K562 (cell line): ENCODE results near the gene PTPRG. TPM values are rescaled to one million over a fixed set of nuclear protein-coding genes. Genes with fewer than 3 reads are reported as not detected.
A peak's percentile ranks its signal among the peaks of the same experiment; 100 is the strongest.

ENCODE experiments used
- ATAC-seq: fragments of 200-7000 bp; cut with Tn5 transposase; 3 replicates; pipeline ENCODE4 v1.9.1; 2020; ENCODE audit warnings: moderate library complexity
- BruUV-seq: library from RNA; stranded (reverse); fragments of 400-500 nt; replicated peaks from 2 replicates; lab custom pipeline; 2021; lab: Mats Ljungman, UMichigan
- CTCF ChIA-PET: fragments of 300-600 bp; formaldehyde crosslinking; extraction: SDS; loops from one replicate; lab custom pipeline; 2021; ENCODE audit warnings: low intra/inter-chr PET ratio; lab: Yijun Ruan, JAX
- POLR2A ChIA-PET: fragments of 300-600, 350-650 bp; sonication (Branson Sonifier 250); formaldehyde crosslinking; extraction: SDS; loops from one replicate; lab custom pipeline; 2021; ENCODE audit warnings: antibody characterized with exemption, inconsistent platforms; lab: Yijun Ruan, JAX
- DNase-seq, 4 experiments: peaks; one replicate each; pipeline versions ENCODE4 v3.0.0 to v3.0.0-alpha.2; 2011 to 2018; ENCODE audit warnings: low spot score in 3 of 4, mixed read lengths in 3 of 4; ENCODE audit errors: extremely low read depth in 1 of 4
- FAIRE-seq: peaks from 2 replicates; lab custom pipeline; 2011; peaks lifted over from hg19 to GRCh38; lab: Jason Lieb, UNC
- H2AFZ ChIP-seq: 2 replicates; pipeline ENCODE4 v1.6.0; 2011; ENCODE audit warnings: low read depth, low read length, control low read depth, inconsistent platforms
- H3K27ac ChIP-seq: fragments of 200-600 bp; 3 replicates; pipeline ENCODE4 v1.8.0; 2011; ENCODE audit warnings: low read depth, mild to moderate bottlenecking, control low read depth, inconsistent platforms, low read length, moderate library complexity, mixed read lengths; ENCODE audit errors: extremely low read depth
- H3K27me3 ChIP-seq, 2 experiments: fragments of 300-600 bp in 1 of 2; 2 replicates in 1 of 2; 3 replicates in 1 of 2; pipeline versions ENCODE4 v1.6.0 to v1.8.0; 2011; ENCODE audit warnings: inconsistent platforms in 2 of 2, low read length in 2 of 2, mild to moderate bottlenecking in 1 of 2, mixed read lengths in 1 of 2, moderate library complexity in 1 of 2; ENCODE audit not compliant: control insufficient read depth in 2 of 2, insufficient read depth in 2 of 2
- H3K36me3 ChIP-seq: fragments of 300-600 bp; 3 replicates; pipeline ENCODE4 v1.8.0; 2011; ENCODE audit warnings: mild to moderate bottlenecking, low read length, inconsistent platforms; ENCODE audit not compliant: control insufficient read depth, insufficient read depth
- H3K4me1 ChIP-seq, 2 experiments: fragments of 200-600 bp in 1 of 2; replicated peaks in 1 of 2; 2 replicates in 1 of 2; 3 replicates in 1 of 2; pipeline versions ENCODE4 v1.5.1 to v1.8.0; 2011; ENCODE audit warnings: inconsistent platforms in 2 of 2, low read length in 2 of 2, mild to moderate bottlenecking in 1 of 2, mixed read lengths in 1 of 2, moderate library complexity in 1 of 2; ENCODE audit not compliant: control insufficient read depth in 2 of 2, insufficient read depth in 2 of 2
- H3K4me2 ChIP-seq: 2 replicates; pipeline ENCODE4 v1.6.1; 2011; ENCODE audit warnings: low read length, control low read depth, inconsistent platforms, mixed read lengths; ENCODE audit not compliant: insufficient read depth
- H3K4me3 ChIP-seq: fragments of 200-600 bp; sonication (generic), shearing (Covaris generic); 2 replicates; pipeline ENCODE4 v1.5.1; 2016; ENCODE audit warnings: control low read depth, inconsistent platforms
- H3K79me2 ChIP-seq: fragments of 200-600 bp; 3 replicates; pipeline ENCODE4 v1.8.0; 2011; ENCODE audit warnings: low read length, inconsistent platforms; ENCODE audit not compliant: control insufficient read depth, insufficient read depth
- H3K9ac ChIP-seq, 2 experiments: 2 replicates each; pipeline versions ENCODE4 v1.6.0 to v1.6.1; 2011; ENCODE audit warnings: low read depth in 2 of 2, low read length in 2 of 2, control low read depth in 1 of 2, inconsistent platforms in 1 of 2, mild to moderate bottlenecking in 1 of 2, mixed read lengths in 1 of 2; ENCODE audit not compliant: insufficient read depth in 1 of 2
- H3K9me1 ChIP-seq: one replicate; pipeline ENCODE4 v1.6.0; 2011; ENCODE audit warnings: inconsistent platforms, mild to moderate bottlenecking, low read length, moderate library complexity; ENCODE audit not compliant: control insufficient read depth, insufficient read depth
- H3K9me3 ChIP-seq: replicated peaks from 2 replicates; pipeline ENCODE4 v1.5.1; 2011; ENCODE audit warnings: low read depth, low read length, inconsistent platforms; ENCODE audit not compliant: control insufficient read depth, insufficient read depth
- H4K20me1 ChIP-seq: replicated peaks from 2 replicates; pipeline ENCODE4 v1.6.1; 2011; ENCODE audit warnings: low read length, inconsistent platforms, mixed read lengths; ENCODE audit not compliant: control insufficient read depth, insufficient read depth
- ATF7 ChIP-seq: fragments of 450-650 bp; IDR thresholded peaks from 2 replicates; pipeline ENCODE4 v1.7.1; 2014; ENCODE audit warnings: mild to moderate bottlenecking, moderate library complexity
- CREBBP ChIP-seq: IDR thresholded peaks from one replicate; pipeline ENCODE4 v1.6.1; 2012; ENCODE audit warnings: low read depth, mild to moderate bottlenecking, control low read depth, inconsistent platforms, low read length
- JUND ChIP-seq, 2 experiments: IDR thresholded peaks; 2 replicates in 1 of 2; 3 replicates in 1 of 2; pipeline ENCODE4 v1.6.1; 2011; ENCODE audit warnings: borderline replicate concordance in 2 of 2, low read depth in 2 of 2, low read length in 2 of 2, improper control_type of control experiment in 1 of 2, missing biosample characterization in 1 of 2, missing genetic modification characterization in 1 of 2, missing genetic modification reagents in 1 of 2
- NR1H2 ChIP-seq: sonication (generic); formaldehyde crosslinking; IDR thresholded peaks from 2 replicates; pipeline ENCODE4 v1.4.0; 2020; ENCODE audit warnings: mild to moderate bottlenecking, missing genetic modification reagents
- NR3C1 ChIP-seq: sonication (generic); formaldehyde crosslinking; IDR thresholded peaks from 2 replicates; pipeline ENCODE4 v1.8.1; 2022; ENCODE audit warnings: missing genetic modification reagents
- PURB ChIP-seq: sonication (generic); formaldehyde crosslinking; IDR thresholded peaks from 2 replicates; pipeline ENCODE4 v1.9.0; 2021; ENCODE audit warnings: low read depth, mild to moderate bottlenecking, missing genetic modification reagents
- WGBS: fragments of 100-300 bp; shearing (Covaris generic); methylation state at CpG from one replicate; pipeline ENCODE4 v1.1.6; 2016; ENCODE audit warnings: low coverage, mixed read lengths; ENCODE audit not compliant: insufficient coverage; ENCODE audit errors: missing lambda C conversion rate; 5-methylcytosine and 5-hydroxymethylcytosine counted together
- in situ Hi-C: fragments of 300-500 bp; cut with MboI; formaldehyde crosslinking; loops from 4 replicates; pipeline ENCODE4 v1.15.0; 2018; ENCODE audit warnings: inconsistent platforms, mixed read lengths
- intact Hi-C: fragments of 100-400 bp; cut with micrococcal nuclease; formaldehyde crosslinking; loops from 2 replicates; pipeline ENCODE4 v1.14.2; 2022
- polyA plus RNA-seq, 8 experiments: library from polyadenylated mRNA; depleted of rRNA in 4 of 8; stranded (reverse) in 5 of 8; unstranded in 3 of 8; fragments of >200 nt; fragmentation: Nextera tagmentation in 2 of 8; fragmentation: Illumina TruSeq in 1 of 8; extraction: Ambion mirVana in 2 of 8; extraction: Trizol in 1 of 8; gene quantifications; 2 replicates each; pipeline versions ENCODE4 v1.2.1 to v1.2.3, GENCODE V29; 2011 to 2014; ENCODE audit warnings: inconsistent platforms in 1 of 8, missing spikeins in 1 of 8
- total RNA-seq, 7 experiments: library from RNA; depleted of rRNA in 6 of 7; stranded (reverse); fragments of >200 nt in 6 of 7; fragmentation: Illumina TruSeq in 2 of 7; extraction: Trizol in 2 of 7; gene quantifications; 2 replicates each; pipeline versions ENCODE4 v1.2.1 to v1.2.3, GENCODE V29; 2011 to 2021; ENCODE audit warnings: low replicate concordance in 1 of 7
- TF ChIP-seq, protein P1 (sequence below): fragments of 250-450 bp; sonication (Bioruptor Pico); IDR thresholded peaks from 2 replicates; pipeline ENCODE4 v1.8.0; 2022; ENCODE audit warnings: inconsistent platforms
- TF ChIP-seq, protein P2 (sequence below): fragments of 250-450 bp; sonication (Bioruptor Pico); IDR thresholded peaks from 2 replicates; pipeline ENCODE4 v1.5.0; 2021; ENCODE audit warnings: mild to moderate bottlenecking, borderline replicate concordance
- TF ChIP-seq, protein P3 (sequence below): fragments of 250-450 bp; sonication (Bioruptor Pico); IDR thresholded peaks from 2 replicates; pipeline ENCODE4 v1.8.0; 2021; ENCODE audit warnings: mild to moderate bottlenecking, moderate library complexity
- TF ChIP-seq, protein P4 (sequence below), 2 experiments: fragments of 450-650 bp in 1 of 2; sonication (generic) in 1 of 2; formaldehyde crosslinking in 1 of 2; IDR thresholded peaks in 1 of 2; conservative IDR thresholded peaks in 1 of 2; 2 replicates each; pipeline versions ENCODE4 v1.6.1 to v1.8.1; 2016 to 2023; ENCODE audit warnings: mild to moderate bottlenecking in 2 of 2, moderate library complexity in 2 of 2, inconsistent platforms in 1 of 2, missing genetic modification reagents in 1 of 2
- TF ChIP-seq, protein P5 (sequence below): sonication (generic); formaldehyde crosslinking; IDR thresholded peaks from 2 replicates; pipeline ENCODE4 v1.8.1; 2023; ENCODE audit warnings: mild to moderate bottlenecking, missing genetic modification reagents

Gene PTPRG
- total and polyA plus RNA-seq, 9 of the 15 experiments (the other 6 are each of a cell fraction or from before 2014, with no cell fraction given), result 0.16 TPM; not detected in 8

DNA sequence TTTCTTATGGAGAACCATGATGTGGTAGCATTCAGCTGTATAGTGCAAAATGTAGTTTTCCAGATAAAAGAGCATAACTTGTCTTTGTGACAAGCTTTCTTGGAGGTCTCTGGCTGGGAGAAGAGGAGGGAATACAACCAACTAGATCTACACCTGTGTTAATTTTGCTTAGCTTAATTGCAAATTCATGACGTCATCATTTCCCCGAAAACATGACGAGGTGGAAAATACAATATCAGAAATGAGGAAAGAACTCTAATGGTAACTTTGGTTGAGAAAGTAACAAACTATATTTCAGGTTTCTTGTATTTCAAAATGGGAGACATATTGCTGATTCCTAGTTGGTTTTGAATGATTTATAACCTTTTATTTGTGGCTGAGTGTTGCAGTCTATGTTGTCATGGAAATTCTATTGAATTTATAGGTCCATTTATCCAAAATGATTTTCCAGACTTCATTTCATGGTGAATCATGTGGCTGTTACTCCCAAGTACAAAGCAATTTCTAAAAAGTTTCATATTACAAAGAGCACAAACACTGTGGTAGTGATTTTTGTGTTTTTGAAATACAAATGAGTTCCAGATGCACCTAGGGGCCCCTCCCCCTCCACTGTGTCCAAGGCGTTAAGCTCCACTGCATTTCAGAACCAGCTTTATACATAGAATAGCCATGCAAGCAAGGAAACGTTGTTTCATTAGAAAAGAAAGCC lies 504.8 kb downstream of the PTPRG start:
- Histone ChIP-seq H3K9ac (no peak overlapping the region), H2AFZ (no peak overlapping the region), H3K27me3 (no peaks in the 10 kb centered on the region), H3K27ac (no peak overlapping the region), H3K9me1 (no peaks in the 10 kb centered on the region), H3K36me3 (no peaks in the 10 kb centered on the region), H3K9me3 (no peaks in the 10 kb centered on the region), H3K4me2 (no peak overlapping the region), H3K4me1 (no peaks in the 10 kb centered on the region), H3K79me2 (no peaks in the 10 kb centered on the region), H4K20me1 (no peaks in the 10 kb centered on the region), H3K4me3 (no peak overlapping the region)
- no peak for ATAC-seq
- no peak for DNase-seq
- in situ Hi-C loops (no loop called here), intact Hi-C loops (no loop called here)
- BruUV-seq, result no TSS peak
- 0% methylated on average over 5 of the region's 5 CpGs for whole genome bisulfite sequencing
- ChIA-PET POLR2A (interaction anchor here (0.6 kb wide), 1 partner anchor 58 kb away, joined by 3 read pairs; no protein-coding TSS in a partner anchor), CTCF (no interaction called here)
- FAIRE-seq, result no peak
- TF ChIP-seq NR1H2 (CRISPR knock-in tag) (no peak), ATF7 (peak; percentile 34; the same call in 1 of the 2 replicates), JUND (IDR thresholded peaks at IDR 0.05; ENCODE audit: borderline replicate concordance, low read depth, low read length) (no peak), JUND (tag; IDR thresholded peaks at IDR 0.05; ENCODE audit: borderline replicate concordance, low read depth, low read length) (peak; percentile 34; the same call in 1 of the 3 replicates), NR3C1 (CRISPR knock-in tag) (no peak), PURB (CRISPR knock-in tag) (no peak), CREBBP (no peak)
- TF ChIP-seq, protein P1, sequence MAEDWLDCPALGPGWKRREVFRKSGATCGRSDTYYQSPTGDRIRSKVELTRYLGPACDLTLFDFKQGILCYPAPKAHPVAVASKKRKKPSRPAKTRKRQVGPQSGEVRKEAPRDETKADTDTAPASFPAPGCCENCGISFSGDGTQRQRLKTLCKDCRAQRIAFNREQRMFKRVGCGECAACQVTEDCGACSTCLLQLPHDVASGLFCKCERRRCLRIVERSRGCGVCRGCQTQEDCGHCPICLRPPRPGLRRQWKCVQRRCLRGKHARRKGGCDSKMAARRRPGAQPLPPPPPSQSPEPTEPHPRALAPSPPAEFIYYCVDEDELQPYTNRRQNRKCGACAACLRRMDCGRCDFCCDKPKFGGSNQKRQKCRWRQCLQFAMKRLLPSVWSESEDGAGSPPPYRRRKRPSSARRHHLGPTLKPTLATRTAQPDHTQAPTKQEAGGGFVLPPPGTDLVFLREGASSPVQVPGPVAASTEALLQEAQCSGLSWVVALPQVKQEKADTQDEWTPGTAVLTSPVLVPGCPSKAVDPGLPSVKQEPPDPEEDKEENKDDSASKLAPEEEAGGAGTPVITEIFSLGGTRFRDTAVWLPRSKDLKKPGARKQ (CRISPR knock-in tag), result no peak
- TF ChIP-seq, protein P2, sequence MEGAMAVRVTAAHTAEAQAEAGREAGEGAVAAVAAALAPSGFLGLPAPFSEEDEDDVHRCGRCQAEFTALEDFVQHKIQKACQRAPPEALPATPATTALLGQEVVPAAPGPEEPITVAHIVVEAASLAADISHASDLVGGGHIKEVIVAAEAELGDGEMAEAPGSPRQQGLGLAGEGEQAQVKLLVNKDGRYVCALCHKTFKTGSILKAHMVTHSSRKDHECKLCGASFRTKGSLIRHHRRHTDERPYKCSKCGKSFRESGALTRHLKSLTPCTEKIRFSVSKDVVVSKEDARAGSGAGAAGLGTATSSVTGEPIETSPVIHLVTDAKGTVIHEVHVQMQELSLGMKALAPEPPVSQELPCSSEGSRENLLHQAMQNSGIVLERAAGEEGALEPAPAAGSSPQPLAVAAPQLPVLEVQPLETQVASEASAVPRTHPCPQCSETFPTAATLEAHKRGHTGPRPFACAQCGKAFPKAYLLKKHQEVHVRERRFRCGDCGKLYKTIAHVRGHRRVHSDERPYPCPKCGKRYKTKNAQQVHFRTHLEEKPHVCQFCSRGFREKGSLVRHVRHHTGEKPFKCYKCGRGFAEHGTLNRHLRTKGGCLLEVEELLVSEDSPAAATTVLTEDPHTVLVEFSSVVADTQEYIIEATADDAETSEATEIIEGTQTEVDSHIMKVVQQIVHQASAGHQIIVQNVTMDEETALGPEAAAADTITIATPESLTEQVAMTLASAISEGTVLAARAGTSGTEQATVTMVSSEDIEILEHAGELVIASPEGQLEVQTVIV (CRISPR knock-in tag), result no peak
- TF ChIP-seq, protein P3, sequence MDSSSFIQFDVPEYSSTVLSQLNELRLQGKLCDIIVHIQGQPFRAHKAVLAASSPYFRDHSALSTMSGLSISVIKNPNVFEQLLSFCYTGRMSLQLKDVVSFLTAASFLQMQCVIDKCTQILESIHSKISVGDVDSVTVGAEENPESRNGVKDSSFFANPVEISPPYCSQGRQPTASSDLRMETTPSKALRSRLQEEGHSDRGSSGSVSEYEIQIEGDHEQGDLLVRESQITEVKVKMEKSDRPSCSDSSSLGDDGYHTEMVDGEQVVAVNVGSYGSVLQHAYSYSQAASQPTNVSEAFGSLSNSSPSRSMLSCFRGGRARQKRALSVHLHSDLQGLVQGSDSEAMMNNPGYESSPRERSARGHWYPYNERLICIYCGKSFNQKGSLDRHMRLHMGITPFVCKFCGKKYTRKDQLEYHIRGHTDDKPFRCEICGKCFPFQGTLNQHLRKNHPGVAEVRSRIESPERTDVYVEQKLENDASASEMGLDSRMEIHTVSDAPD (CRISPR knock-in tag), result no peak
- TF ChIP-seq, protein P4, sequence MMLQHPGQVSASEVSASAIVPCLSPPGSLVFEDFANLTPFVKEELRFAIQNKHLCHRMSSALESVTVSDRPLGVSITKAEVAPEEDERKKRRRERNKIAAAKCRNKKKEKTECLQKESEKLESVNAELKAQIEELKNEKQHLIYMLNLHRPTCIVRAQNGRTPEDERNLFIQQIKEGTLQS (IDR thresholded peaks at IDR 0.05), result peak; percentile 64
- TF ChIP-seq, protein P4 (CRISPR knock-in tag; conservative IDR thresholded peaks at IDR 0.05), result no peak
- TF ChIP-seq, protein P5, sequence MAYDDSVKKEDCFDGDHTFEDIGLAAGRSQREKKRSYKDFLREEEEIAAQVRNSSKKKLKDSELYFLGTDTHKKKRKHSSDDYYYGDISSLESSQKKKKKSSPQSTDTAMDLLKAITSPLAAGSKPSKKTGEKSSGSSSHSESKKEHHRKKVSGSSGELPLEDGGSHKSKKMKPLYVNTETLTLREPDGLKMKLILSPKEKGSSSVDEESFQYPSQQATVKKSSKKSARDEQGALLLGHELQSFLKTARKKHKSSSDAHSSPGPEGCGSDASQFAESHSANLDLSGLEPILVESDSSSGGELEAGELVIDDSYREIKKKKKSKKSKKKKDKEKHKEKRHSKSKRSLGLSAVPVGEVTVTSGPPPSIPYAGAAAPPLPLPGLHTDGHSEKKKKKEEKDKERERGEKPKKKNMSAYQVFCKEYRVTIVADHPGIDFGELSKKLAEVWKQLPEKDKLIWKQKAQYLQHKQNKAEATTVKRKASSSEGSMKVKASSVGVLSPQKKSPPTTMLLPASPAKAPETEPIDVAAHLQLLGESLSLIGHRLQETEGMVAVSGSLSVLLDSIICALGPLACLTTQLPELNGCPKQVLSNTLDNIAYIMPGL (CRISPR knock-in tag), result no peak
